Activated T-helper 1 cell treated with anti-CD3 and anti-CD28 coated beads, Interleukin-12 subunit alpha, Interleukin-12 subunit beta, Interleukin-2, Interleukin-4 antibody, amounts not matched to agents 30 ng/mL and 10 ng/mL and 1 ng/mL, durations not matched to agents 14 hours and 24 hours and 36 hours (primary cell): ENCODE data around the gene CPNE4. TPM values are rescaled to one million over a fixed set of nuclear protein-coding genes. Genes with fewer than 3 reads are reported as not detected.
"Not testable (repeated sequence)": the region's sequence is repeated elsewhere in the genome, so short reads cannot be mapped to it uniquely, and the experiment has no call there.

Source experiments
- DNase-seq: peaks from one replicate; pipeline ENCODE4 v3.0.0; 2021; ENCODE audit warnings: low spot score
- H3K27ac Mint-ChIP-seq: one replicate; pipeline ENCODE4 v1.8.0; 2021; ENCODE audit warnings: mild to moderate bottlenecking, mixed read lengths
- H3K27me3 Mint-ChIP-seq: one replicate; pipeline ENCODE4 v1.8.0; 2022; ENCODE audit warnings: mild to moderate bottlenecking, moderate library complexity, mixed read lengths; ENCODE audit not compliant: insufficient read depth
- H3K36me3 Mint-ChIP-seq: one replicate; pipeline ENCODE4 v1.8.0; 2021; ENCODE audit warnings: low read depth, mixed read lengths
- H3K4me1 Mint-ChIP-seq: one replicate; pipeline ENCODE4 v1.8.0; 2021; ENCODE audit warnings: low read depth, mixed read lengths
- H3K4me3 Mint-ChIP-seq: one replicate; pipeline ENCODE4 v1.8.0; 2021; ENCODE audit warnings: mild to moderate bottlenecking, moderate library complexity, mixed read lengths
- H3K9me3 Mint-ChIP-seq: one replicate; pipeline ENCODE4 v1.8.0; 2021; ENCODE audit warnings: mixed read lengths
- intact Hi-C: fragments of 100-400 bp; cut with micrococcal nuclease; formaldehyde crosslinking; loops from one replicate; pipeline ENCODE4 v1.15.1; 2024
- total RNA-seq: library from RNA; stranded (reverse); gene quantifications from 2 replicates; pipeline ENCODE4 v1.2.3, GENCODE V29; 2022

Gene CPNE4
- total RNA-seq, 1 donor from 2014 or later: not detected

- Mint-ChIP-seq H3K4me1 (no peaks in the 10 kb centered on the region), H3K27ac (no peak overlapping the region), H3K36me3 (no peaks in the 10 kb centered on the region), H3K4me3 (no peak overlapping the region), H3K27me3 (peaks cover 2% of the 10 kb centered on the region), H3K9me3 (no peaks in the 10 kb centered on the region)
- intact Hi-C loops: no loop called here
- no peak for DNase-seq
Observed at GRCh38 chr3:131973731-131974130, 61.1 kb downstream of the CPNE4 start.

DNA sequence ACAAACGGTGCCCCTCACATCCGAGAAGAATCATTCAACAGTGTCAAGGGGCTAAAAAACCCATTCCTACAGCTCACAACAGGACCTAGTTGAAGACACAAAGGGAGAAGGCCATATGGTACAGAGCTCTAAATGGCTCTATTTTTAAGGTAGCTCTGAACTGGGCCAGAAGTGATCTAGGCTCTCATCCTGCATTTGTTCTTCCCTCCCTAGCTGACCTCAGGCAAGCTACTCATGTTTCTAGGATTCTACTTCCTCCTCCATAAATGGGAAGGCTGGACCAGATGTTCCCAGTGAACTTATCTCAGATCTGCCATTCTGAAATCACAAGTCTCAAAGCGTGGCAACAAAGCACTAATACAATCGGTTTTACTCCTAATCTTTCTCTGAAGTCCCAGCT lies 62.3 kb downstream of the CPNE4 start:
- Mint-ChIP-seq H3K27me3 (peaks cover 2% of the 10 kb centered on the region), H3K27ac (no peak overlapping the region), H3K4me1 (no peaks in the 10 kb centered on the region), H3K4me3 (no peak overlapping the region), H3K9me3 (no peaks in the 10 kb centered on the region), H3K36me3 (no peaks in the 10 kb centered on the region)
- no peak for DNase-seq
- intact Hi-C loops: no loop called here

GRCh38 chr3:131972091-131972490 lies 62.7 kb downstream of the CPNE4 start:
- no peaks in the 10 kb centered on the region for H3K9me3 Mint-ChIP-seq
- no peak overlapping the region for H3K4me3 Mint-ChIP-seq
- intact Hi-C loops: no loop called here
- no peaks in the 10 kb centered on the region for H3K4me1 Mint-ChIP-seq
- no peak overlapping the region for H3K27ac Mint-ChIP-seq
- H3K36me3 Mint-ChIP-seq: no peaks in the 10 kb centered on the region
- no peak for DNase-seq
- peaks cover 2% of the 10 kb centered on the region for H3K27me3 Mint-ChIP-seq

- intact Hi-C loops, H3K36me3 Mint-ChIP-seq, H3K27me3 Mint-ChIP-seq, H3K9me3 Mint-ChIP-seq, DNase-seq, H3K4me1 Mint-ChIP-seq, H3K4me3 Mint-ChIP-seq, H3K27ac Mint-ChIP-seq: not testable (repeated sequence)
Observed at GRCh38 chr3:131963442-131963841, 71.4 kb downstream of the CPNE4 start.

GRCh38 chr3:131962982-131963381 lies 71.8 kb downstream of the CPNE4 start:
- Mint-ChIP-seq H3K9me3 (peaks cover 8% of the 10 kb centered on the region), H3K4me3 (no peak overlapping the region), H3K4me1 (no peaks in the 10 kb centered on the region), H3K36me3 (no peaks in the 10 kb centered on the region), H3K27me3 (no peaks in the 10 kb centered on the region), H3K27ac (no peak overlapping the region)
- no peak for DNase-seq
- intact Hi-C loops: no loop called here

- intact Hi-C loops: no loop called here
Observed at GRCh38 chr3:131960324-131960723, 74.5 kb downstream of the CPNE4 start.

DNA sequence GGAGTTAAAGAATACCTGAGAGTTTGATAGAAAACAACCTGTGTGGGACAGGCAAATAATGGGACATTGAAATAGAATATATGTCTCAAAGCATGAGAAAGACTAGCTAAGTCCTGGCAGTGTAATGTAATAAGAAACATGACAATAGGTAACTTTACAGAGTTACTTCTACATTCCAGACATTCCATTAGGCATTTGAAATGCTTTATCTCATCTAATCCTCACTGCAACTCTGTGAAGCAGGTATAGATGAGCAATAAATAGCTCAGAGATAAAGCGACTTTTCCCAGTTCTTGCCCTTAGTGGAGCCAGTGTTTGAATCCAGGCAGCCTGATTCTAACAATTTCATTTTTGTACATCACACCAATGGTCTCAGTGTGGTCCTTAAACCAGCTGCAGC lies 76.8 kb downstream of the CPNE4 start:
- H3K27ac Mint-ChIP-seq: no peak overlapping the region
- H3K4me3 Mint-ChIP-seq: no peak overlapping the region
- no peak for DNase-seq
- H3K9me3 Mint-ChIP-seq: no peaks in the 10 kb centered on the region
- no peaks in the 10 kb centered on the region for H3K4me1 Mint-ChIP-seq
- no peaks in the 10 kb centered on the region for H3K36me3 Mint-ChIP-seq
- H3K27me3 Mint-ChIP-seq: no peaks in the 10 kb centered on the region
- intact Hi-C loops: no loop called here

More at GRCh38 chr3:131960324-131960723, 74.5 kb downstream of the CPNE4 start:
- no peak for DNase-seq
- Mint-ChIP-seq H3K27me3 (no peaks in the 10 kb centered on the region), H3K4me3 (no peak overlapping the region), H3K27ac (no peak overlapping the region), H3K4me1 (no peaks in the 10 kb centered on the region), H3K9me3 (no peaks in the 10 kb centered on the region), H3K36me3 (no peaks in the 10 kb centered on the region)

GRCh38 chr3:131957511-131957910 lies 77.3 kb downstream of the CPNE4 start:
- Mint-ChIP-seq H3K4me3 (no peak overlapping the region), H3K9me3 (no peaks in the 10 kb centered on the region), H3K36me3 (no peaks in the 10 kb centered on the region), H3K27me3 (no peaks in the 10 kb centered on the region), H3K4me1 (no peaks in the 10 kb centered on the region), H3K27ac (no peak overlapping the region)
- DNase-seq: no peak
- intact Hi-C loops: no loop called here

GRCh38 chr3:131948806-131949205 lies 86.0 kb downstream of the CPNE4 start:
- intact Hi-C loops: no loop called here
- Mint-ChIP-seq H3K27me3 (no peaks in the 10 kb centered on the region), H3K36me3 (no peaks in the 10 kb centered on the region), H3K4me1 (peaks cover 7% of the 10 kb centered on the region), H3K27ac (no peak overlapping the region), H3K4me3 (no peak overlapping the region), H3K9me3 (no peaks in the 10 kb centered on the region)
- no peak for DNase-seq

DNA sequence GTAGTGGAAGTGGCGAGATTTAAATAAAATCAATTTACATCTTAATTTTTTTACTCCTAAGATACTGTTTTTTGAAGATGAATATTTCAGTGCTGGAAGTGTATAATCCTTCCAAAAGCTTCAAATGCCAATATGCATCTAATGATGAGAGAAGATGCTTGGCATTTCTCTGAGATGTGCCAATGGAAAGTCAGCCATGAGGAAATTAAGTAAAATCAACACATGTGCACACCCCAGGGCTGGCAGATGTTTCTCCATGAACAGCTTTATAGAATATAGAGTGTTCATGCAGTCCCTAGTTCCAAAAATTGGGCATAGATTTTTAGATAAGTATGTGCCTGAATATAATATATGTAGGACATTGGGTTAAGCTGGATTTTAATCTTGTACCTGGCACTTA lies 90.1 kb downstream of the CPNE4 start:
- H3K9me3 Mint-ChIP-seq: no peaks in the 10 kb centered on the region
- H3K4me1 Mint-ChIP-seq: peaks cover 7% of the 10 kb centered on the region
- no peaks in the 10 kb centered on the region for H3K36me3 Mint-ChIP-seq
- intact Hi-C loops: no loop called here
- no peak overlapping the region for H3K27ac Mint-ChIP-seq
- H3K27me3 Mint-ChIP-seq: no peaks in the 10 kb centered on the region
- DNase-seq: no peak
- no peak overlapping the region for H3K4me3 Mint-ChIP-seq

DNA sequence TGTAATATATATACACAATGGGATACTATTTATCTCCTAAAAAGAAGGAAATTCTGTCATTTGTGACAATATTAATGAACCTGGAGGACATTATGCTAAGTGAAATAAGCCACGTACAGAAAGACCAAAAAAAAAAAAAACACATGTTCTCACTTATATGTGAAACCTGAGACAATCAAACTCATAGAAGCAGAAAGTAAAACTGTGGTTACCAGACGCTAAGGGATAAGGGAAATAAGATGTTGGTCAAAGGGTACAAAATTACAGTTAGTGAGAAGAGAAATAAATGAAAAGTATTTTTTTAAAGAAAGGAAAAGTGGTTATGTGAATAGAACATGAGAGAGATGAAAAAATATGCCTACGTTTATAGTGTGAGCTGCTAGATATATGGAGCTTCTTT lies 101.1 kb downstream of the CPNE4 start:
- H3K27ac Mint-ChIP-seq: no peak overlapping the region

GRCh38 chr3:131928593-131928992 lies 106.2 kb downstream of the CPNE4 start:
- intact Hi-C loops: no loop called here
- Mint-ChIP-seq H3K27me3 (no peaks in the 10 kb centered on the region), H3K9me3 (no peaks in the 10 kb centered on the region), H3K4me3 (no peak overlapping the region), H3K4me1 (no peaks in the 10 kb centered on the region), H3K27ac (no peak overlapping the region), H3K36me3 (no peaks in the 10 kb centered on the region)
- DNase-seq: no peak

More for the DNA sequence above, 101.1 kb downstream of the CPNE4 start:
- Mint-ChIP-seq H3K4me1 (no peaks in the 10 kb centered on the region), H3K36me3 (no peaks in the 10 kb centered on the region), H3K9me3 (no peaks in the 10 kb centered on the region), H3K27me3 (peaks cover 3% of the 10 kb centered on the region), H3K4me3 (no peak overlapping the region)
- intact Hi-C loops: no loop called here
- no peak for DNase-seq

DNA sequence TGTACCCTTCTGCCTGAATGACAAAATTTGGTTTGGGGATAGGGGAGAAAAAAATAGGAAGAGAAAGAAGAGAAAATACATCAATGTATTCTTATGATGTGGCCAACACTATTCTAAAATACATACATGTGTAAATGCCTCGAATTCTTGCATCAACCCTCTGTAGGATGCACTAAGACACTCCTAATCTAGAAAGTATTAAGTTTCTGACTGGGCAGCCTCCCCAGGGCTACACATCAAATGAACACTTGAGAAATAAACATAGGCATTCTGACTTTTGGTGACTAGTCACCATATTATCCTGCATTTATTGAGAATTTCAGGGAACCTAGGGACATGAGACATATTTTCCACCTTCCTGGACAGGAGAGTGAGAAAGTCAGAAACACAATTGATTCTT lies 109.2 kb downstream of the CPNE4 start:
- Mint-ChIP-seq H3K27ac (no peak overlapping the region), H3K4me1 (no peaks in the 10 kb centered on the region), H3K36me3 (no peaks in the 10 kb centered on the region), H3K4me3 (no peak overlapping the region), H3K27me3 (no peaks in the 10 kb centered on the region), H3K9me3 (no peaks in the 10 kb centered on the region)
- DNase-seq: no peak
- intact Hi-C loops: no loop called here

GRCh38 chr3:131922356-131922755 lies 112.5 kb downstream of the CPNE4 start:
- Mint-ChIP-seq H3K36me3 (no peaks in the 10 kb centered on the region), H3K4me3 (no peak overlapping the region), H3K9me3 (no peaks in the 10 kb centered on the region), H3K4me1 (no peaks in the 10 kb centered on the region), H3K27me3 (no peaks in the 10 kb centered on the region), H3K27ac (no peak overlapping the region)
- no peak for DNase-seq
- intact Hi-C loops: no loop called here
